Osteoblast (primary cell): ENCODE measurements around the gene ZNF526. TPM values are rescaled to one million over a fixed set of nuclear protein-coding genes. Genes with fewer than 3 reads are reported as not detected.
A peak's percentile ranks its signal among the peaks of the same experiment; 100 is the strongest.

ENCODE experiments used
- DNase-seq: peaks from one replicate; pipeline ENCODE4 v3.0.0; 2011; ENCODE audit warnings: low spot score, mixed read lengths; ENCODE audit not compliant: insufficient read length; ENCODE audit errors: missing footprints
- H2AFZ ChIP-seq: 2 replicates; pipeline ENCODE4 v1.6.0; 2011; ENCODE audit warnings: mild to moderate bottlenecking, low read length
- H3K27ac ChIP-seq: 2 replicates; pipeline ENCODE4 v1.5.1; 2011; ENCODE audit warnings: mild to moderate bottlenecking, low read depth, low read length, moderate library complexity
- H3K27me3 ChIP-seq: 2 replicates; pipeline ENCODE4 v1.6.0; 2012; ENCODE audit warnings: mild to moderate bottlenecking, control low read depth, inconsistent platforms, low read length, moderate library complexity; ENCODE audit not compliant: insufficient read depth
- H3K36me3 ChIP-seq: 2 replicates; pipeline ENCODE4 v1.5.1; 2011; ENCODE audit warnings: mild to moderate bottlenecking, low read length, control low read depth, moderate library complexity; ENCODE audit not compliant: insufficient read depth
- H3K4me1 ChIP-seq: 2 replicates; pipeline ENCODE4 v1.5.1; 2011; ENCODE audit warnings: mild to moderate bottlenecking, low read length, control low read depth, moderate library complexity; ENCODE audit not compliant: insufficient read depth
- H3K4me2 ChIP-seq: 2 replicates; pipeline ENCODE4 v1.6.0; 2011; ENCODE audit warnings: mild to moderate bottlenecking, low read length; ENCODE audit not compliant: insufficient read depth
- H3K4me3 ChIP-seq: fragments of 200-600 bp; sonication (generic); 3 replicates; pipeline ENCODE4 v1.5.1; 2012; ENCODE audit warnings: mild to moderate bottlenecking, low read length, inconsistent platforms; ENCODE audit not compliant: insufficient read depth
- H3K79me2 ChIP-seq: 2 replicates; pipeline ENCODE4 v1.6.0; 2012; ENCODE audit warnings: mild to moderate bottlenecking, low read length, control low read depth, inconsistent platforms; ENCODE audit not compliant: insufficient read depth
- H3K9me3 ChIP-seq: 2 replicates; pipeline ENCODE4 v1.5.1; 2011; ENCODE audit warnings: low read depth, low read length, control low read depth
- H4K20me1 ChIP-seq: 2 replicates; pipeline ENCODE4 v1.6.0; 2012; ENCODE audit warnings: mild to moderate bottlenecking, low read length, control low read depth; ENCODE audit not compliant: insufficient read depth
- total RNA-seq: library from RNA; depleted of rRNA; stranded (reverse); fragments of >200 nt; gene quantifications from 2 replicates; pipeline ENCODE4 v1.2.3, GENCODE V29; 2012
- TF ChIP-seq, protein P1 (sequence below): IDR thresholded peaks from 2 replicates; pipeline ENCODE4 v1.5.1; 2011; ENCODE audit warnings: mild to moderate bottlenecking, low read depth, low read length, moderate library complexity; ENCODE audit errors: extremely low read depth

The ZNF526 gene
- total RNA-seq, 1 donor: 11.9 TPM

DNA sequence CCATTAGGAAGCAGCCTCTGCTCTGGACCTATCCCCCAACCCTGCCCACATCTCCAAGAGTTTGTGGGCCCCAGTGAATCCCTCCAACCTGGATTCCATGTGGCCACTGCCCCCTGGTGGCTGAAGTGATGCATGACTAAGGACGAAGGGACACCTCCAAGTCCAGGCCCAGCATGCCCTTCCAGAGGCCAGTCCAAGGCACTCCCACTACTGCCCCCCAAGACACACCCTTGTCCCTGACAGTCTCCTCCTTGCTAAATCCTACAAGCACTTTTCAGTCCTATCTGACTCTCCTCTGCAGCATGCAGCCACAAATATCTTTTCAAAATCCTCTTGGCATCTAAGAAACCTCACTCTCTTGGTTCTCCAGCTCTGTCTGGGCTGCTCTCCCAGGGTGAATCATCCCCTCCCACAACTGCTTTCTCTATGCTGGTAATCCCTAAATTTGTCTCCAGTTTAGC lies 35.7 kb upstream of the ZNF526 start:
- H3K4me1 ChIP-seq: peaks cover 16% of the 10 kb centered on the region
- peak overlapping the region; percentile 48 for H2AFZ ChIP-seq
- no peak overlapping the region for H3K27ac ChIP-seq
- no peaks in the 10 kb centered on the region for H3K36me3 ChIP-seq
- peak; percentile 97 for DNase-seq
- H3K4me2 ChIP-seq: no peak overlapping the region
- TF ChIP-seq, protein P1, sequence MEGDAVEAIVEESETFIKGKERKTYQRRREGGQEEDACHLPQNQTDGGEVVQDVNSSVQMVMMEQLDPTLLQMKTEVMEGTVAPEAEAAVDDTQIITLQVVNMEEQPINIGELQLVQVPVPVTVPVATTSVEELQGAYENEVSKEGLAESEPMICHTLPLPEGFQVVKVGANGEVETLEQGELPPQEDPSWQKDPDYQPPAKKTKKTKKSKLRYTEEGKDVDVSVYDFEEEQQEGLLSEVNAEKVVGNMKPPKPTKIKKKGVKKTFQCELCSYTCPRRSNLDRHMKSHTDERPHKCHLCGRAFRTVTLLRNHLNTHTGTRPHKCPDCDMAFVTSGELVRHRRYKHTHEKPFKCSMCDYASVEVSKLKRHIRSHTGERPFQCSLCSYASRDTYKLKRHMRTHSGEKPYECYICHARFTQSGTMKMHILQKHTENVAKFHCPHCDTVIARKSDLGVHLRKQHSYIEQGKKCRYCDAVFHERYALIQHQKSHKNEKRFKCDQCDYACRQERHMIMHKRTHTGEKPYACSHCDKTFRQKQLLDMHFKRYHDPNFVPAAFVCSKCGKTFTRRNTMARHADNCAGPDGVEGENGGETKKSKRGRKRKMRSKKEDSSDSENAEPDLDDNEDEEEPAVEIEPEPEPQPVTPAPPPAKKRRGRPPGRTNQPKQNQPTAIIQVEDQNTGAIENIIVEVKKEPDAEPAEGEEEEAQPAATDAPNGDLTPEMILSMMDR: peak; percentile 95
- no peak overlapping the region for H3K4me3 ChIP-seq
- H3K9me3 ChIP-seq: no peaks in the 10 kb centered on the region
- H3K79me2 ChIP-seq: no peaks in the 10 kb centered on the region
- H3K27me3 ChIP-seq: peaks cover 27% of the 10 kb centered on the region
- H4K20me1 ChIP-seq: no peaks in the 10 kb centered on the region

DNA sequence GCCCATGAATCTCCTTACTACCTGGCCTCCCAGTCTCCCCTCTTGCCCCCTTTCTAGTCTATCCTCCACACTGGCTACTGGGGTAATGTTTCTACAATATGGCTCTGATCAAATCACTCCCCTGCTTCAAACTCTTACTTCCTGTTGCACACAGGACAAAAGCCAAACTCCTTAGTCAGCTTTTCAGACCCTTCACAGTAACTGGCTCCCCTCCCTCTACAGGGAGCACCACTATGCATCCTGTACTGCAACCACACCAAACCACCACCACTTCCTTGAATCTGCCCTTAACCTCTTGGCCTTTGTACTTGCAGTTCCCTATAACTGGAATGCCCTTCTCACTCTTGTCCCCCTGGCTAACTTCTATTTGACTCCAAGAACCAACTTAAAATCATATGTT lies 34.8 kb upstream of the ZNF526 start:
- no peaks in the 10 kb centered on the region for H3K79me2 ChIP-seq
- no peak overlapping the region for H3K4me2 ChIP-seq
- TF ChIP-seq, protein P1: no peak
- H3K36me3 ChIP-seq: no peaks in the 10 kb centered on the region
- peaks cover 16% of the 10 kb centered on the region for H3K4me1 ChIP-seq
- peak overlapping the region; percentile 60 for H2AFZ ChIP-seq
- no peaks in the 10 kb centered on the region for H4K20me1 ChIP-seq
- H3K27me3 ChIP-seq: peaks cover 19% of the 10 kb centered on the region
- no peak overlapping the region for H3K4me3 ChIP-seq
- DNase-seq: peak; percentile 73
- H3K27ac ChIP-seq: no peak overlapping the region
- no peaks in the 10 kb centered on the region for H3K9me3 ChIP-seq

DNA sequence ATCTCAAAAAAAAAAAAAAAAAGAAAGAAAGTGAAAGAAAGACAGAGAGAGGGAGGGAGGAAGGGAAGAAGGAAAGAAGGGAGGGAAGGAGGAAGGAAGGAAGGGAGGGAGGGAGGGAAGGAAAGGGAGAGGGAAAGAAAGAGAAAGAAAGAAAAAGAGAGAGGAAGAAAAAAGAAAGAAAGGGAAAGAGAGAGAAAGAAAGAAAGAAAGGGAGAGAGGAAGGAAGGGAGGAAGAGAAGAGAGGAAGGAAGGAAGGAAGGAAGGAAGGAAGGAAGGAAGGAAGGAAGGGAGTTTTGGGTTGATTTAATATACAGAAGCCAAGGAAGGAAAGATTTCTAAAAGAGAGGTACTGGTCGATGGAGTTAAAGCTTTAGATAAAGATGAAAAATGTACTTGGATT lies 31.4 kb upstream of the ZNF526 start:
- Histone ChIP-seq H3K79me2 (no peaks in the 10 kb centered on the region), H2AFZ (no peak overlapping the region), H3K4me1 (peaks cover 21% of the 10 kb centered on the region), H3K27me3 (no peaks in the 10 kb centered on the region), H4K20me1 (no peaks in the 10 kb centered on the region), H3K9me3 (peaks cover 4% of the 10 kb centered on the region), H3K36me3 (no peaks in the 10 kb centered on the region), H3K4me2 (no peak overlapping the region), H3K27ac (no peak overlapping the region), H3K4me3 (no peak overlapping the region)
- TF ChIP-seq, protein P1: no peak
- DNase-seq: no peak

DNA sequence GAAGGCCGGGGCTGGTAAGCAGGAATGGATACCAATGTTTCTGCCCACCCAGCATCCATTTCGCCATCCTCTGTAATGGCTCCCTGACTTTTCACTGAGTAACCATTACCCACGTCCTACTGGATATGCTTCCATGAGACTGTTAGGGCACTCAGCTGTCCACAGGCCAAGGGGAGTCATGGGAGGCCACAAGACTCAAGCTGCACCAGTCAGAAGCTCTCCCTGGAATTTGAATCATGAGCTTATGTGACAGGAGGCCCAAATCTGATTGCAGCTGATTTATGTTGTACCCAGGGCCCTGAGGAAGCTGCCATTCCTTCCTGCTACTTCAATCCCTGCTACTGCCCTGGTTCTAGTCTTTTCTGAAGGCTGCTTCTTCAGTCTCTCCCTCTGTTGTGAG lies 31.0 kb upstream of the ZNF526 start:
- H4K20me1 ChIP-seq: no peaks in the 10 kb centered on the region
- H3K27ac ChIP-seq: no peak overlapping the region
- H3K4me3 ChIP-seq: no peak overlapping the region
- H3K36me3 ChIP-seq: no peaks in the 10 kb centered on the region
- H3K9me3 ChIP-seq: peaks cover 4% of the 10 kb centered on the region
- H2AFZ ChIP-seq: no peak overlapping the region
- DNase-seq: peak; percentile 78
- TF ChIP-seq, protein P1: no peak
- no peaks in the 10 kb centered on the region for H3K27me3 ChIP-seq
- peaks cover 19% of the 10 kb centered on the region for H3K4me1 ChIP-seq
- no peaks in the 10 kb centered on the region for H3K79me2 ChIP-seq
- H3K4me2 ChIP-seq: no peak overlapping the region
